NCI-H1930 (cell line): ENCODE results near the gene MSLN.

Experiments used
- DNase-seq, 2 experiments: peaks; one replicate each; lab custom pipeline; 2025; lab: John Stamatoyannopoulos, UW

The MSLN gene

DNA sequence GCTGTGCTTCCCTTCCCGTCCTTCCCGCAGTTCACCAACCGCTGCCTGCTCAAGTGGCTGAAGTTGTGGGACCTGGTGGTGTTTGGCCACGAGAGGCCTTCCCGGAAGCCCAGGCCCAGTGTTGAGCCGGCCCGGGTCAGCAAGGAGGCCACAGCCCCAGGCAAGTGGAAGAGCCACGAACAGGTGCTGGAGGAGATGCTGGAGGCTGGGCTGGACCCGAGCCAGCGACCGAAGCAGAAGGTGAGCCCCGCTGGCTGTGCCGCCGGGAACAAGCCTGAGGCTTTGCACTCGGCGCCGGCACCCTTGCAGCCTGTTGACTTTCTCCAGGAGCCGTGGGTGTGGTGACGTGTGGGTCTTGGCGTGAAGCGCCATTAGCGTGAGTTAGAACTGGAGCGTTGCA is 30.6 kb downstream of the MSLN start:
- DNase-seq = no peak

DNA sequence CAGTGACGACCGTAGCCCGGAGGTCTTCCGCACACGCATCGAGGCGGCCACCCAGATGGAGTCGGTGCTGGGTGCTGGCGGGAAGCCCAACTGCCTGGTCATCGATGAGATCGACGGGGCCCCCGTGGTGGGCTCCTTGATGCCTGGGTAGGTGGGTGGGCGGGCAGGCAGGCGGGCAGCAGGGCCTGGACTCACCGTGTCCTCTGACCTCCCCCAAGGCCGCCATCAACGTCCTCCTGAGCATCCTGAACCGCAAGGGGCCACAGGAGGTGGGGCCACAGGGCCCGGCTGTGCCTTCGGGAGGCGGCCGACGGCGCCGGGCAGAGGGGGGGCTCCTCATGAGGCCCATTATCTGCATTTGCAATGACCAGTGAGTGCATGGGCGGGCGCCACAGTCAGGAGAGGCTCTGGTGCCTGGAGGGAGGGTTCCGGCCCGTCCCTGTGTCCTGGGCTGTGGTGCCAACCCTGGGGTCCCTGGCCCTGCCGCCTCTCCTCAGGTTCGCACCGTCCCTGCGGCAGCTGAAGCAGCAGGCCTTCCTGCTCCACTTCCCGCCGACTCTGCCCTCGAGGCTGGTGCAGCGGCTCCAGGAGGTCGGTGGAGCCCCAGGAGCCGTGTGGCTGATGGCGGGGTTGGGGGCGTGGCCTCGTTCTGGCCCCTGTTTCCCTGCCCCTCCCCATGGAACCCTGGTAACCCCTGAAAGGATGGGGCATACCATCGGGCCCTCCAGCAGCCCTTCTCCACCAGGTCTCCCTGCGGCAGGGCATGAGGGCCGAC is 31.9 kb downstream of the MSLN start:
- no peak for DNase-seq

GRCh38 chr16:793414-793813 is 32.9 kb downstream of the MSLN start:
- DNase-seq = no peak

- no peak for DNase-seq
Measured at GRCh38 chr16:794091-794822, 33.7 kb downstream of the MSLN start.

- DNase-seq = no peak
Measured at GRCh38 chr16:794853-795466, 34.4 kb downstream of the MSLN start.

DNA sequence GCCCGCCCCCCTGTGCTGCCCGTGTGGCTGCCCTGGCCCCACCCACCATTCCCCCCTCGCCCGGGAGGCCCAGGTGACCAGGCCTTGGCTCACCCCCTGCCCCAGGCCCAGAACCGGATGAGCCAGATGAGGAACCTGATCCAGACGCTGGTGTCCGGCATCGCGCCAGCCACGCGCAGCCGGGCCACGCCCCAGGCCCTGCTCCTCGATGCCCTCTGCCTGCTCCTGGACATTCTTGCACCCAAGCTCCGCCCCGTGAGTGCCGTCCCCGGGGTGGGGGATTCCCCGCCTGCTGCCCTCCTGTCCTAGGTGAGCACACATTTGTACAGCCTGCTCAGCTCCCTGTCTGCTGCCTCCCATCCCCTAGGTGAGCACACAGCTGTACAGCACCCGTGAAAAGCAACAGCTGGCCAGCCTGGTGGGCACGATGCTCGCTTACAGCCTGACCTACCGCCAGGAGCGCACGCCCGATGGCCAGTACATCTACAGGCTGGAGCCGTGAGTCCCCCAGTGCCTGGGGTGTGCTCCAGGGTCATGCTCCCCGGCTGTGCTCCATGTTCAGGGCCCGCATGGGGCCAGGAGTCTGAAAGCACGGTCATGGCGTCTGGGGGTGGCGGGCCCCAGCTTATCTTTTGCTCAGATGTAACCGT is 35.2 kb downstream of the MSLN start:
- DNase-seq = no peak

- DNase-seq = no peak
Measured at GRCh38 chr16:796296-797119, 36.0 kb downstream of the MSLN start.

DNA sequence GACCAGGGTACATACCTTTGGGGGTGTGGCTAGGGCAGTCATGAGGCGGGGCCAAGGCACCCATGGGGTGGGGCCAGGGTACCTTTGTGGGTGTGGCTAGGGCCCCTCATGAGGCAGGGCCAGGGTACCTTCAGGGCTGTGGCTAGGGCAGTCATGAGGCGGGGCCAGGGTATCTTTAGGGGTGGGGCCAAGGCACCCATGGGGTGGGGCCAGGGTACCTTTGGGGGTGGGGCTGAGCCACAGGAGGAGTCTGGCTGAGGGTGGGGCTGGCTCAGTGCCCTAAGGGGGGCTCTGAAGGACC is 36.5 kb downstream of the MSLN start:
- DNase-seq = no peak

GRCh38 chr16:797686-798085 is 37.2 kb downstream of the MSLN start:
- DNase-seq = no peak

GRCh38 chr16:798666-799065 is 38.1 kb downstream of the MSLN start:
- no peak for DNase-seq

- DNase-seq = no peak
Measured at GRCh38 chr16:799111-799947, 38.8 kb downstream of the MSLN start.

GRCh38 chr16:799948-800833 is 39.7 kb downstream of the MSLN start, which contains the start of gene GNG13:
TSS of gene GNG13 (minus strand) at chr16:800734. CDS start at chr16:799077, 1,657 bp downstream.
- no peak for DNase-seq

- DNase-seq = no peak
Measured at GRCh38 chr16:800834-801511, 40.4 kb downstream of the MSLN start.

DNA sequence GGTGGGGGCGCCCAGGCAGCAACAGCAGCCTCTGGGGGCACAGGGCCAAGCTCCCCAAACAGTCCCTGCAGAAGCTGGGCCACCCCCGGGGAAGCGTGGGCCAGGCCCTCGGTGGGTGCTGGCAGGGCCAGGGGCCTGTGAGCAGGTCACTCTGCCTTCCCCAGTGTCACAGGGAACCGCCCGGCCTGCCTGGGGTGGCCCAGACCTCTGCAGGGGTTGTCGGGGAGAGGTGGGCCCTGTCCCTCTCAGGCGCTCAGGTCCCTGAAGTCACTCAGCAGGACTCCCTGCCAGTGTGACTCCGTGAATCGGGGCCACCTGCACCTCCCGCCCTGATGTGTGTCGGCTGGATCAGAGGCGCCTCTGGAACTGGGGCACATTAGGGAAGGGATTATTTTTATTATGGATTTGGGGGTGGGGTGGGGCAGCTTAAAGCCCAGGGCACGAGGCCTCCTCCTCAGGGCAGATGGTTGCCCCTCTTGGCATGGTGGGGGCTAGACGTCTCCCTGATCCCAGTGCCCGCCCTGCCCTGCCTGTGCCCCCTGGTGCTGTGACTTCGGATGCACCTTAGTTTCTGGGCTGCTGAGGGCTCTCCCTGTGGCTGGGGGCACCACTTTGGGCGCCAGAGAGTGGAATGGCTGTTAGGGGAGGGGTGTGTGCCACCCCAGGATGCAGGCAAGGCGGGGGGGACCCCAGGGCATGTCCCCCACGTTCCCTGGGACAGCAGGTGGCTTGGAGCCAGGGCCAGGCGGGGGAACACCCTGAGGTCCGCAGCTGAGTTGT is 41.2 kb downstream of the MSLN start:
- no peak for DNase-seq

DNA sequence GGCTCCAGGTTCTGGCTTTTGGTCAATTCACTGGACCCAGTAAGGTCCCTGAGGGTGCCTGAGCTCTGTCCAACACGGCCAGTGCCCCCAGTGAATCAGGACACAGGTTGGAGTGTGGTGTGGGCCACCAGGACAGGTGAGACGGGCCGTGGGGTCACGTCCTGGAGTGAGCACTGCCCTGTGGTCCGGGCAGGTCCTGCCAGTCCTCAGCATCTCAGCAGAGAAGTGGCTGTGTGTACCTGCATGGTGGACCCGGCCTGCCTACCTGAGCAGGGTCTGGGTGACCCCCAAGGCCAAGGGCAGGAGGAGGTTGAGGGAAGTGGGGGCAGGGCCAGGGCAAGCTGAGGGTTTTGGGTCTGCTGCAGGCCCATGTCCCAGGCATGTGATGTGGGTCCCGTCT is 41.9 kb downstream of the MSLN start:
- no peak for DNase-seq

- DNase-seq = no peak
Measured at GRCh38 chr16:802914-803753, 42.6 kb downstream of the MSLN start.

DNA sequence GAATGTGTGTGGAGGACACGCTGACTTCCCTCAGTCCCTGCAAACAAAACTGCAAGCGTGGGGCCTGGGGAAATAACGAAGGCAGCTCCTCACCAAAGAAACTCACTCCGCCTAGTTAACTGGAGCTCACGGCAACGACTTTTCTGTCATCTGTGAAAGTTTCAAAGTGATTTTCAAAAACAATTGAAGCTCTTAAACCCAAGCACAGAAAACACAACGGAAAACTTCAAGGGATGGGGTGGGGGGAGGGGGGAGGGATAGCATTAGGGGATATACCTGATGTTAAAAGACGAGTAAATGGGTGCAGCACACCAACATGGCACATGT is 43.2 kb downstream of the MSLN start:
- no peak for DNase-seq
